Kidney epithelial cell (primary cell): ENCODE data around the gene EPHB1. TPM values are rescaled to one million over a fixed set of nuclear protein-coding genes. Genes with fewer than 3 reads are reported as not detected.

Source experiments
- DNase-seq: peaks from one replicate; pipeline ENCODE4 v3.0.0-alpha.2; 2010; ENCODE audit warnings: low read depth
- H3K27me3 ChIP-seq: 2 replicates; pipeline ENCODE4 v1.6.0; 2011; ENCODE audit warnings: low read length; ENCODE audit not compliant: control insufficient read depth, insufficient read depth
- H3K36me3 ChIP-seq: 2 replicates; pipeline ENCODE4 v1.5.1; 2011; ENCODE audit warnings: low read length; ENCODE audit not compliant: control insufficient read depth, insufficient read depth
- H3K4me3 ChIP-seq: 2 replicates; pipeline ENCODE4 v1.5.1; 2011; ENCODE audit warnings: low read depth, mild to moderate bottlenecking, control low read depth, low read length
- total RNA-seq: library from RNA; depleted of rRNA; stranded (reverse); fragments of >200 nt; gene quantifications from 2 replicates; pipeline ENCODE4 v1.2.3, GENCODE V29; 2015
- TF ChIP-seq, protein P1 (sequence below): IDR thresholded peaks from 2 replicates; pipeline ENCODE4 v1.5.1; 2011; ENCODE audit warnings: mild to moderate bottlenecking, moderate library complexity, low read length, control low read depth, inconsistent platforms; ENCODE audit not compliant: insufficient read depth, poor library complexity, severe bottlenecking

The EPHB1 gene
- total RNA-seq, 1 donor from 2014 or later: 10.8 TPM

DNA sequence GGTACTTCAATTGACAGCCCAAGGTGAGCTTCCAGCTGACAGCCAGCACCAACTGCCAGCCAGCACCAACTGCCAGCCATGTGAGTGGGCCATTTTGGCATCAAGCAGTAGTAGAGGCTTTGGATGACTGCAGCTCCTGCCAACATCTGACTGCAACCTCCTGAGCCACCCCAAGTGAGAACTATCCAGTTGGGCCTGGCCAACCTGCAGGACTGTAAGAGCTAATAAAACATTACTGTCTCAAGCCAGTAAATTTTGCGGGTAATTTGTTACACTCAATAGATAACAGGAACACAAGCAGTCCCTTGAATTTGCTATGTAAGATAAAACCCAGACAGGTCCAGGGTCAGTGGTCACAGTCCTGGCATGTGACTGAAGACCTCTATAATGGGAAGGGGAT lies 29.7 kb downstream of the EPHB1 start:
- H3K36me3 ChIP-seq: no peaks in the 10 kb centered on the region
- TF ChIP-seq, protein P1, sequence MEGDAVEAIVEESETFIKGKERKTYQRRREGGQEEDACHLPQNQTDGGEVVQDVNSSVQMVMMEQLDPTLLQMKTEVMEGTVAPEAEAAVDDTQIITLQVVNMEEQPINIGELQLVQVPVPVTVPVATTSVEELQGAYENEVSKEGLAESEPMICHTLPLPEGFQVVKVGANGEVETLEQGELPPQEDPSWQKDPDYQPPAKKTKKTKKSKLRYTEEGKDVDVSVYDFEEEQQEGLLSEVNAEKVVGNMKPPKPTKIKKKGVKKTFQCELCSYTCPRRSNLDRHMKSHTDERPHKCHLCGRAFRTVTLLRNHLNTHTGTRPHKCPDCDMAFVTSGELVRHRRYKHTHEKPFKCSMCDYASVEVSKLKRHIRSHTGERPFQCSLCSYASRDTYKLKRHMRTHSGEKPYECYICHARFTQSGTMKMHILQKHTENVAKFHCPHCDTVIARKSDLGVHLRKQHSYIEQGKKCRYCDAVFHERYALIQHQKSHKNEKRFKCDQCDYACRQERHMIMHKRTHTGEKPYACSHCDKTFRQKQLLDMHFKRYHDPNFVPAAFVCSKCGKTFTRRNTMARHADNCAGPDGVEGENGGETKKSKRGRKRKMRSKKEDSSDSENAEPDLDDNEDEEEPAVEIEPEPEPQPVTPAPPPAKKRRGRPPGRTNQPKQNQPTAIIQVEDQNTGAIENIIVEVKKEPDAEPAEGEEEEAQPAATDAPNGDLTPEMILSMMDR: no peak
- H3K27me3 ChIP-seq: no peaks in the 10 kb centered on the region
- no peak for DNase-seq
- H3K4me3 ChIP-seq: no peak overlapping the region

DNA sequence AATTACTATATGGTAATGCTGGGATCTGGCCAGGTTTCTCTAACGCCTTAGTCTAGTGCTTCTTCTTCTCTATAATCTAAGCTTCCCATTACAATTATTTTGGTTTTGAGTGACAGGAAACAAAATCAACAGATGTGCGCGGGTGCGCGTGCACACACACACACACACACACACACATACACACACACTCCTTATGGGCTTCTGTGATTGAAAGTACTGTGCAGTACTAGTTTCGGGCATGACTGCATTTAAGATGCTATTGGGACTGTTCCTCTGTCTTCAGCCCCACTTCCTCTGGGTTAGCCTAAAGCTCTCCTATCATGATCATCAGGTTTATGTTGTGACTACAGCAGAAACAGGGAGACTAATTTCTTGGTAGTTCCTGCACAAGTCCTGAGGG lies 32.2 kb downstream of the EPHB1 start:
- TF ChIP-seq, protein P1: no peak
- no peak overlapping the region for H3K4me3 ChIP-seq
- DNase-seq: no peak
- H3K27me3 ChIP-seq: no peaks in the 10 kb centered on the region
- no peaks in the 10 kb centered on the region for H3K36me3 ChIP-seq

GRCh38 chr3:134829721-134830120 lies 34.7 kb downstream of the EPHB1 start:
- no peak for DNase-seq
- TF ChIP-seq, protein P1: no peak
- no peaks in the 10 kb centered on the region for H3K36me3 ChIP-seq
- no peak overlapping the region for H3K4me3 ChIP-seq
- no peaks in the 10 kb centered on the region for H3K27me3 ChIP-seq

GRCh38 chr3:134832585-134832984 lies 37.5 kb downstream of the EPHB1 start:
- TF ChIP-seq, protein P1: no peak
- H3K36me3 ChIP-seq: no peaks in the 10 kb centered on the region
- no peaks in the 10 kb centered on the region for H3K27me3 ChIP-seq
- no peak for DNase-seq
- H3K4me3 ChIP-seq: no peak overlapping the region

- DNase-seq: no peak
- no peaks in the 10 kb centered on the region for H3K36me3 ChIP-seq
- H3K4me3 ChIP-seq: no peak overlapping the region
- TF ChIP-seq, protein P1: no peak
- no peaks in the 10 kb centered on the region for H3K27me3 ChIP-seq
Measured at GRCh38 chr3:134833453-134834163, 38.5 kb downstream of the EPHB1 start.

DNA sequence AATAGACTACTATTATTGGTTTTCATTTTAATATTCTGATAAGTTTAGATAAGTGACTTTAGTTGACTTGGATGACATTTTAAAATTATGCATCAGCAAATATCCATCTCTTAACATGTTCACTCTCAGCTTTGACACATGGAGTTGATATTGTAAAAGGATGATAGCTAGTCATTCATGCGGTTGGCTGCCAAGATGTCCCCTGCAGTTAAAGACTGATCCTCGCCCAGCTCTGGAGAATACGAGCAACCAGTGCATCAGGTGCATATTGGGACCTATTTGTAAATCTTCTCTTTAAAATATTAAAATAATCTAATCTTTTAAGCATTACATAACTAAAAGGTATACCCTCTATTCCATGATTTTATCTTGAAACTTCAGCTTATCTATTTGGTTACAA lies 41.9 kb downstream of the EPHB1 start:
- Histone ChIP-seq H3K27me3 (no peaks in the 10 kb centered on the region), H3K4me3 (no peak overlapping the region), H3K36me3 (no peaks in the 10 kb centered on the region)
- no peak for DNase-seq
- TF ChIP-seq, protein P1: no peak
